Tibial nerve (tissue), 4 donors: ENCODE results near the gene HEPACAM2.

Experiments
- CTCF ChIP-seq, 5 experiments: fragments of 200-600 bp in 3 of 5; fragments of 450-650 bp in 2 of 5; sonication (generic) in 3 of 5; IDR thresholded peaks; one replicate each; pipeline ENCODE4 v1.5.1; 2016 to 2019; ENCODE audit warnings: antibody characterized with exemption in 5 of 5, mild to moderate bottlenecking in 3 of 5, moderate library complexity in 2 of 5
- EP300 ChIP-seq, 2 donors: sonication (generic); formaldehyde crosslinking; IDR thresholded peaks; one replicate each; pipeline ENCODE4 v1.6.1; 2017; ENCODE audit warnings: antibody characterized with exemption in 2 of 2, mild to moderate bottlenecking in 1 of 2
- POLR2A ChIP-seq, 2 donors: fragments of 450-650 bp; IDR thresholded peaks; one replicate each; pipeline ENCODE4 v1.6.1; 2017; ENCODE audit warnings: antibody characterized with exemption in 2 of 2, mild to moderate bottlenecking in 2 of 2, moderate library complexity in 2 of 2

GRCh38 chr7:93245525-93246432 is 19.5 kb upstream of the HEPACAM2 start:
- TF ChIP-seq CTCF (IDR thresholded peaks at IDR 0.05) (peak; percentile 36 to 66 (median 53)), EP300 (IDR thresholded peaks at IDR 0.05) (no peak), POLR2A (IDR thresholded peaks at IDR 0.05) (no peak)
